HG02973 (cell line): ENCODE data around the gene ABLIM2.

Experiments
- ATAC-seq: cut with Tn5 transposase; IDR thresholded peaks from one replicate; pipeline ENCODE4 v1.9.1; 2021; ENCODE audit warnings: moderate library complexity; ENCODE audit not compliant: unreplicated experiment

Gene ABLIM2

DNA sequence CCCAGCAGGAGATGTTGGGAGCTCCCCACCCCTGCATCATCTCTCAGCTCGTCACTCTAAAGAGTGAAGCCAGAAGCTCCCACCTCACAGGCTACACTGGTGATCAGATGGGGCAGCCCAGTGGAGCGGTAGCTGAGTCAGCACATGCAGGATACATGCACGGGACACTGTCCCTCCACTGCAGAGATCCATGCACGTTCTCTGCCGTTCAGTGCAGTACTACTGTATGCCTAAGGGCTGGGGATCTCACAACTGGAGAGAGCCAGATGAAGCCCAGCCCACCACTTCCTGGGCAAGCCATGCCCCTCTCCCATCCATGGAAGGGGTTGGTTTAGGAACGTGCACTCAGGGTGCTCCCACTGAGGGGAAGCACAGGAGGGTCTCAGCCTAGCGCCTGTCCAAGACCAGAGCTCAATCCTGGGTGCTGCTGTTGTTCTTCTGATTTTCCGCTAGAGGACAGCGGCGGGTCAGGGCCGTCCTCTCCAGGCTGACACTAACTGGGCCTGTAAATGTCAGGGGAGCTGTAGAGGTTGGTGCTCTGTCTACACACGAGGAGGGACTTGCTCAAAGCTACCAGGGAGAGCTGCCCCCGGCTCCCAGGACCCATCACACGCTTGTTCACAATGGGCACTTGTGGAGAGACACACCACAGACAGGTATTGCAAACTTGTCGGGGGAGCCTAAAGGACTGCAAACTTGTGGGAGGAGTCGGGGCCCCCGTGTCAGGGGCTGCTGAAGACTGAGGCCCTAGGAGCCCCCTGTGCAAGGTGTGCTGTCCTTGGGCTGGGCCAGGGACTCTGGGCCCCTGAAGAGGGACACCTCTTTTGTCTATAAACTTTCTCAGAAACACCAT, 18.2 kb upstream of the ABLIM2 start:
- peak; percentile 82 for ATAC-seq

DNA sequence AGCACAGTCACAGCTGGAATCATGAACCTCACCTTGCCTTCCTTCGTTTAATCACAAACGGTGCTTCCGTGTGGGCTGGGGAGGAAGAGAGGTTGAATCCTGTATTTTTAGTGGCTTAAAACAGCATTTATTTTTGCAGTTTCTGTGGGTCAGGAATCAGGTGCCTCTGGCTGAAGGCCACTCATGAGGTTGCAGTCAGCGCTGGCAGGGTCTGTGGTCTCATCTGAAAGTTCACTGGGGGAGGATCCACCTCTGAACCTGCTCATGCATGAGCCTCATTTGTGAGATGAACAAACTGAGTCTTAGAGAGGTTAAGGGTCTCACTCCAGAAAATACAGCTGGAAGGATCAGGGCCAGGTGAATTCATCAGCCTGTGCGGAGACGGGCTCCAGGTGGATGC, 17.1 kb upstream of the ABLIM2 start:
- no peak for ATAC-seq

DNA sequence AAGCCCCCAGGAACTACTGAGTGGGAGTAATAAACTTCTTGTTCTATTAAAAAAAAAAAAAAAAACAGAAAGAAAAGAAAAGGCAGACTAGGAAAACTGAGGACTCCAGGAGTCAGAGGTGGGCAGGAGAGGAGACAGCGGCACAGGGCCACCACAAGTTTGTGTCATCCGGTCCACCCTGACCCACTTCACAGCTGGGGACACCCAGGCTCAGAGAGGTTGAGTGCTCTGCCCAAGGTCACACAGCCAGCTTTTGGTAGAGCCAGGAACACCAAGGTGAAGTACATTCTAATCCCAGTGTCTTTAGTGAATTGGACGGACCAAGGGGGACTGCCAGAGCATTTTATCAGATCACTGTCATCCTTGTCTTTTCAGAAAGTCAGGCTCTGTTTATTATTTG, 16.4 kb upstream of the ABLIM2 start:
- no peak for ATAC-seq

DNA sequence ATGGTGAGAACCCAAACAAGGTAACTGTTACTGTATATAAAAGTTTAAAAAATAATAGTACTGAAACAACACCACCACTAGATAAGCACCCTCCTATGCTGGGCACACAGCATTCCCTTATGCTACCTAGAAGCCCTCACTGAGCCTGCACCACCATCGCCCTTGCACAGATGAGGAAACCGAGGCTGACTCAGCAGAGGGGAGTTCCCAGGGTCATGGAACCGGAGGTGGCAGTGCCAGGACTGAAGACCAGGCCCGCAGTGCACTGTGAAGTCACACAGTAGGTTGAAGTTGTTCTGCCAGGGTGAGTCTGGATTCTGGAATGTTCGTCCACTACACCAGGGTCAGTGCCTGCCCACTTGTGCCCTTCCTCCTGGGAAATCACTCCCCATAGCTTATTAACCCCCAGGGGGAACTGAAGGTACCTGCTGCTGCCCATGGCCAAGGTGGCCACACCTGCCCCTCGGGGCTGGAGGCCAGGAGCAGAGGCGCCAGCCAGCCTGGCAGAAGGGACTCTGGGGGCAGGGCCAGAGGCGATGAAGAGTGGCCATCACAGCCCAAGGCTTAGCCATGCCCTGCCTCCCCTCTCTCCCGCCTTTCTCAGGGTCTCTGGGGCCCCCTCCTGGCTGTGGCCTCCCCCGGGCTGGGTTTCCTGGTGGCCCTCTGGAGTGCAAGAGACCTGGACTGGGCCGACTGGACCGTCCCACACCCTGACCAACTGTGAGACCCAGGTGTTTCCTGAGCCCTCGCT, 15.1 kb upstream of the ABLIM2 start:
- ATAC-seq = no peak

DNA sequence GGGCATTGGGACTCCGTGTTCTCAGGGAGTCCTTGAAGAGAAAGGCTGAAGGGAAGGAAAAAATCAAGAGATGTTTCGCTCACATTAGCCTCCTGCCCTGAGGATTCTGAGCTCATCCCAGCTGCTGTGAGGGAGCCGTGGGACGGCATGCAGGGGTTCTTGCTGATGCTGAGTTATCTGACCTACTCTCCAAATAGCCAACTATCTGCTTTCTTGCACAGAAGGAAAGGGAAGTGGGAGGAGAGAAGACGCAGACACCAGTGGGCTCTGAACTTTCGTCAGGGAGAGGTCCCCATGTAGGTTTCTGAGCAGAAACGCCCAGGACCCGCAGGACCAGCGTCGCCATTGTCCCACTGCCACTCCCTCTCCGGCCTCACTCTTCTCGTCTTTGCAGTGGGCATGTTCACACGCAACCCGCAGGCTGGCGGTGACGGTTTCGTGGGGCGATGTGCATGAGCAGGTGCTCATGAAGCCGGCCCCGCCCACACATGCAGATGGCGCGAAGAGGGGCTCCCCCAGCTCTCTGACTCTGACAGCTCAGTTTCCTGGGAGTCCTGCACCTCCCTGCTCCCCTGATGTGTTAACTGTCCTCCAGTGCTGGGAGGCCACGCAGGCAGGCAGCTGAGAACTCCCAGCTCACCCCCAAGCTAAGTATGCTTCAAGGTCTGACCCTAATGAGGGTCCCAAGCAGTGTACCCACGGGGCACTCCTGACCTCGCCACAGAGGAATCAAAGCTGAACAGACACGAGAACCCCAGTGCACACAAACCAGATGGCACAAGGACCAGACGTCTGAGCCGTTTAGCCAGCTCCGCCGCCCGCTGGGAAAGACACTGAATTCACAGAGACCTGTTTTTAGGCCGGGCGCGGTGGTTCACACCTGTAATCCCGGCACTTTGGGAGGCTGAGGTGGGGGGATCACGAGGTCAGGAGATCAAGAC, 13.6 kb upstream of the ABLIM2 start:
- peak; percentile 67 for ATAC-seq

DNA sequence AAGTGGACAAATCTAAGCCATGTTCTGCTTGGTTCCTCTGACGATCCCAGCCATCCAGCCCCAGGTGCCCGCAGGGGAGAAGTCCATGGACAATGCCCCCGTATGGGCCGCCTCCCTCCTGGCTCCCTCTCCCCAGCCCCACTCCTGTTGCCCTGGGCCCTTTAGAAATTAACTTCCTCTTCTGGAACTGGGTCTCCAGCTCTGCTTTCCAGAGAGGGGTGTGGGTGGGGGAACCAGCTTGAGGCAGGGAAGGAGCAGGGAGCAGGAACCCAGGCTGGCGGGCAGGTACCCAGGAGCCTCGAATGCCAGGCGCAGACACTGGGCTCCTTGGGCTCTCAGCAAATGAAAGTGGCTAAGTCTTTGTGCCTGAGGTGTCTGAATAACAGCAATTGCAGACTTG, 12.7 kb upstream of the ABLIM2 start:
- no peak for ATAC-seq

DNA sequence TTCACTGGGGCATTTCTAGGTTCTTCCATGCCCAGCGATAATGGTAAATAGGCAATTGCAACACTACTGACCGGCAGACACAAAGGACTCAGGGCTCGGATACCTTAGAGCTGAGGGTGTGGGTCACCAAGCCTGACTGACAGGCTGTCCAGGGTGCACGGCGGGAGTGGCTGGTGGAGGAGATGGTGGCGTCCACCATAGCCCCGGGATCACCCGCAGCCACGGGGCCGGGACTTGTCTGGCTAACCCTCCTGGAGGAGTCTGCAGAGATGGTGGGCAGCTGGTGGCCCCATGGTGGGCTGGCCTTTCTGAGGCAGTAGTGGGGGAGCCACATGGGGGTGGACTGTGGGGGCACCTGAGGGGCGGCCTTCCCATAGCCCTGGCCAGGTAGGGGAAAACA, 11.7 kb upstream of the ABLIM2 start:
- no peak for ATAC-seq

DNA sequence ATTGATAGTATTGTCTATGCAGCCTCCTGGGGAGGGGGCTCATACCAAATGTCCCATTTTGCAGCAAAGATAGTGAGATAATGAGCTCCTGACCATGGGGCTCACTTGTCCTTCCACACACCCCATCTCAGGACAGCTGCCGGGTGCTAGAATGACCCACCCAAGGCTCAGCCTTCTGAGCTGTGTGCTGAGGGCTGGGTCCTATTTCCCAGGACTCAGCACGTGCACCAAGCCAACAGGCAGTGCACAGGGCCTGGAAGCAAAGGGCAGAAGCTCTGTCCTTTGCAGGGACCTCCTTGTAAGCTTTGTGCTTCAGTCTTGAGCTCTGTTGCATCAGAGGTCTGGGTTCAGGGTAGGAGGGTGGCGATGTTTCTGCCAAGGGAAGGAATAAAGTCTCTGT, 11.2 kb upstream of the ABLIM2 start:
- ATAC-seq = no peak

DNA sequence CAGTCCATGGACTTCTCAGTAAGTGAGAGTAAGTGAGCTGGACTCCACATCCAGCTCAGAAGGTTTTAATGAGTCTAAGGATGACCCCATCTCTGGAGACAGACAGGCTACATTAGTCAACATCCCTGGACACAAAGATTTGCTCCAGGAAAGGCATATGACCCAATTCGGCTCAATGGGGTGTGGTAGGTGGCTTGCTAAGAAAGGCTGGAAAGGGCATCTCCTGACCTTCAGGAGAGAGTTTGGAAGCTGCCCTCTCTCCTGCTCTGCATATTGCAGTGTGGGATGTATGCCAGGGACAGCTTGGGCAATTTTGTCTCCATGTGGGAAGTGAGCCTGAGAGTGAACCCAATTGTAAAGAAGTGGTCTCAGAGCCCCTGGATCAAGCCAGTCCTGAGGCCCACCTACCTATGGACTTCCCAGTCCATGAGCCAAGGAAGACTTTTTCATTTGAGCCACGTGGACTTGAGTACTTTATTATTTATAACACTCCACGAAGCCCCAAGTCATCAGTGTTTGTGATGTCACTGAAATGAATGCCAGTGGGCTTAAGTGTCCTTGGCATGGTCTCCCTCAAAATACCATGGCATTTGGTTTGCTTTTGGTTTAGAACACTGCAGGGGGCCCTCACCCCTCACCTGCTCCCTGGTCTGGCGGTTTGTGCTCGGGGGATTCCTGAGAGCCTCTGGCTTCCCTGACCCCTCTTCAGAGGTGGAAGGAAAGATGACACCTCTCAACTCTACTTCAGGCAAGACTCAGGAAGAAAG, 10.4 kb upstream of the ABLIM2 start:
- no peak for ATAC-seq

DNA sequence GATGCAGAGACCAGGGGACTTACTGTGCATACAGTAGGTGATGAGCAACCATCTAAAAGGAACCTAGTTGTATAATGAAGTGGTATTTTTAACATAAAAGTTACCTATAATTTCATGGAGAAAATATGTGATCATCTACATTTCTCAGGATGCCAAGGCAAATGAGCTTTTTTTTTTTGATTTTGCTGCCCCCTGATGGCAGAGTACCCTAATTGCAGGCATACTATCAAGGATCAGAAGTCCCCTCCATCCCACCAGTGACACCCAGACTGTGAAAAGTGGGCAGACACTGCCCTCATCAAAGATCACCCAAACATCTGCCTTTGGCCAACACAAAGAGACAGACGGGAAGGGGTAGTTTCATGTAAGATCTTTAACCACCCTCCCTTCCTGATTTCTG, 9.6 kb upstream of the ABLIM2 start:
- ATAC-seq = no peak

DNA sequence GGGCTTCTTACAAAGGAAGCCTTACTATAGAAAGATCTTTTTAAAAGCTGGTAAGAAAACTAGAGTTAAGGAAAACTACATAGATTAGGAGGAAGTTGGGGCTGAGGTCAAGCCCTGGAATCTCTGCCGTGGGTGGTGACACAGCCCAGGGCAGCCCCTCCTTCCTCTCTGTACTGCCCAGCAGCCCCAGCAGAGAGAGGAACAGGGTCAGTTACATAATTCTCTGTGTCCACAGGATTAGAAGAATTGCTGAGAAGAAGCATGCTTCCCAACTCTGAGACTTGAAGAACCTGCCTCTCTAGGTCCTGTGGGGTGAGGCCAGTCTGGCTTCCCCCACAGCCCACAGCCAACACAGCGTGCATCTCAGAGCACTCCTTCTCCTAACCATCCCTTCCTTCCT, 9.2 kb upstream of the ABLIM2 start:
- ATAC-seq = no peak

DNA sequence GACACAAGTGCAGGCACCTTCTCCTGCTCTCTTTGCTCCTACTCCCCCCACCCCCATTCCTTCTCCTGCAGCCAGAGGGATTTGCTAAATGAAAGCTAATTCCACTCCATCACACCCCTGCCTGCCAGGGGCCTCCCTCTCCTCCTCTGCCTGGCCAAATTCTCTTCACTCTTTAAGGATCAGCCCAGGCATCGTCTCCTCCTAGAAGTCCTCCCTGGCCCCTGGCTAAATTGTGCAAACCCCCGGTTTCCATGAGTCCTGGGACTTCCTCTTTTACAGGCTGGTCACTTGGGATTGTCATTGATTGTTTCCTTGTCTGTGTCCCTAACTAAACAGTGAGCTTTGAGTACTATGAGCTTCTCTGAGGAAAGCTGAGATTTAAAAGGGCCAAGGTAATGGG, 8.7 kb upstream of the ABLIM2 start:
- no peak for ATAC-seq

DNA sequence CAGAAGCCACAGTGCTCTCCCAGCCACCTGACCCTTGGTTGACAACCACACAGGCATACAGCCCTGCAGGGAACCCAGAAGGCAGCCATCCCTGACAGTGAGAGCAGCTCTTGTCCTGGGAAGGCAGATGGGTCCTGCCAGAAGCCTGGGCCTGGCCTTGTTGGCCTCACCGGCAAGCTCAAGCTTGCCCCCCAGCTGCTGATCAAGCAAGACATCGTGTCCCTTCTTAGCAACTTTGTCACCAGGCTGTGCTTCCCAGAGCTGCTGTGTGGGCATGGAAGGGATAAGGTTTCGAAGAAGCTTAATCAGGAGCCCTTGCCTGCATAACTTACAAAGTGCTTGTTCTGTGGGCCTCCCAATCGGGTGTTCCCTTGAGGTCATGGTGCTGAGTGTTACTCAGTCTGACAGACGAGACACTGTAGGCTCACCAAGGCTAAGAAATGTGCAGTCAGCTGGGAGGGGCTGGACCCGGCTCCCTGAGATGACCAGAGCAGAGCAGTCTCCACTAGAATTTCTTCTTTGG, 6.8 kb upstream of the ABLIM2 start:
- ATAC-seq = no peak

DNA sequence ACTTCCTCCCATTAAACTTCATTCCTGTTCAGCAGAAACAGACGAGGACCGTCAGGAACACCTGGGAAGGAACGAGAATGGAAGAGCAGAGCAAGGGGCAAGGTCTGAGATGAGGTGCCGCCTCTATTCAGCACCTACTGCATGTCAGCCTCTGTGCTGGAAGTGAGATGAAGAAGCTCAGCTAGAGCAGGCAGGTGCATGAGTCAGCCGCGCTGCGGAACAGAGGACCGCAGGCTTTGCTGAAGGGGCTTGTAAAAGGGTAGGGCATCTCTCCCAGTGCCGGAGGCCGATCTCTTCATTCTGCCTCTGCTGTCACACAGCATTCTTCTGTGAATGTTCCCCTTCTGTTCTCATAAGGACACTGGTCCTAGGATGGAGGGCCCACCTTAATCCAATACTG, 6.1 kb upstream of the ABLIM2 start:
- ATAC-seq = no peak

DNA sequence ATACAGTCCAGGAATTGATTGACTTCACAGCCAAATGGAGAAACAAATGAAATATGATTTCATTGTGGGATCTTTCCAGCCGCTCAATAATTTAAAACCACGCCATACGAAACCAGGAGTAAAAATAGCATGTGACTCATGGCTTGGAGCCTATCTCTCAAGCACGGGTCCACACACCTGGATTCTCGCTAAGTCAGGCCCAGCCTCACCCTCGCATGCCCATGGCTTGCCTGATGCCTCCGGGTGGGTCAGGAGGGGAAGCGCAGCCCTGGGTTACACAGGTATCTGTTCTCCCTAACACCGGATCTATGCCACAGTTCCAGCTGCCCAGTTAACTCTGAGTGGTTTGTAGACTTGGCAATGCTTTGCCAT, 5.6 kb upstream of the ABLIM2 start:
- ATAC-seq = no peak

DNA sequence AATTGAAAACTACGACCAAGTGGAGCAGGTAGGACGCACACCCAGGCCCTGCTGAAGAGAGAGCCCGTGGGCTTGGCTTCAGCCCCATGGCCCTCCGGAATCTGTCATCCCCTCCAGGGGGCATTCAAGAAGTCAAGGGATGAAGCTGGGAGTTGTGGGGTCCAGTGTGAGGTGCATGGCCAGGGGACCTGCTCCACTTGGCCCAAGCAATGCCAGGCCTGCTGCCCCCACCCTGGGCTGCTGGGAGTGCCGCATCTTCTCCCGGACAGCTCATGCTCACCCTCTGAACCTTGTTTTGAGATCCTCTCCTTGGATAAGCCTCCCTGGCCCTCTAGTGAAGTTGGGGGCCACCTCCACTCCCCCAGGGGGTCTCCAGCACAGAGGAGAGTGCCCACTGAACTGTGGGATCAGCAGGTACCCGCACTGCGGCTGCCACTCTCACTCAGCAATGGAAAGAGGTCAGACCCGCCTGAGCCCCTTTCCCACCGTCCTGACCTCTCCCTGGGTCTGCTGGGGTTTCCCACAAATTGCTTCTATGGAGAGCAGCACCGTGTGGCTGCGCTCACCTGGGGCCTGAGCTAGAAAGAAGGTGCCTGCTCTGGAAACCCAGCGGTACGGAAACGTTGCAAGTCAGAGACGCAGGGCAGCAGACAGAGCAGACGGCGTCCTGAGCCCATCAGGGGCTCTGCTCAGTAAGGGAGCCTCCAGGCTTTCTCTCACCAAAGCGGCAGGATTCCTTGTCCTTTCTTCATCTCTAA, 5.0 kb upstream of the ABLIM2 start:
- ATAC-seq = no peak

DNA sequence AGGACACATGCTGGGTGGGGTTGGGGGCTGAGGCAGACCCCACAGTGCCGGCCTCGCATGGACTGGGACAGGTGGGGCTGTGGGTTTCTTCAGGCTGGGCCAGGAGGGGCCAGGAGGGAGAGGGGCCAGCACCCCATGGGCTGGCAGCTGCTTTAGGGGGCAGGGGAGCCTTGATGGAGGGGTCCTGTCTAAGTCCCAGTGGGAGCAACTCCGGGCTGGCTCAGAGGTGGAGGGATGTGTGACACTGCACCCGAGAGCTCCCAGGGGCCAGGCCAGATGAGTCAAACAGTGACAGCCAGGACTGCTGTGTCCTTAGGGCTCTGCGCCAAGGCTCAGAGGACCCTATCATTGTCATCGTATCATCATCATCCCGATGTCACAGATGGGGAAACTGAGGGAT, 4.4 kb upstream of the ABLIM2 start:
- no peak for ATAC-seq

DNA sequence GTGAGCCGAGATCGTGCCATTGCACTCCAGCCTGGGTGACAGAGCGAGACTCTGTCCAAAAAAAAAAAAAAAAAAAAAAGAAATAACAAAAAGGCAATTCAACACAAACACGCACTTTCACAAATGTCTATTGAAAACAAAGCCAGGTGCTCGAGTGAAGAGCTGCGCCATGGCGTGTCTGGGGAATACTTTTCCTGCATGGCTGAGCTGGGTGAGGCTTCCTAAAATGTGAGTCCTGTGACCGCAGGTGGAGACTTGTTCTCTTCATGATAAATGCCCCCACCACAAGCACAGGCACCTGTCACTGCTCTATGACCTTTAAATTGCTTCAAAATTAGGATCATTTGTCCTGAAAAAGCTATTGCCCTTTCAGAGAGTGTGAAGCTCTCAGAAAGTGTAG, 4.0 kb upstream of the ABLIM2 start:
- ATAC-seq = no peak

DNA sequence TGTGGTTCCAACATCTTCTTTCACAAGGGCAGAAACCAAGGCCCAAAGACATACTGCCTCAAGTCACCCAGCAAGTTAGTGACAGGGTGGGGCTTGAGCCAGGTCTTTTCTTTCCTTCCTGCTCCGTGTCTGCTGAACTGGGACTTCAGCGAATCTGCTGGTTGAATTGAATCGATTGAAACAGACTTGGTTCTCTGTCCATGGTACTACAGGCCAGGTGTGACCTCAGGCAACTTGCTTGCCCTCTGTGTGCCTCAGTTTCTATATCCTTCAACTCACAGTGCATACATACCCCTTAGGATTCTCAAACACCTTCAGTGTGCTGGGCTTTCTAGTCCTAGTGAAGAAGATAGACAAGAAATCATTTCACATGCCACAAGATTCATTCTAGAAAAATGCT, 2.0 kb upstream of the ABLIM2 start:
- no peak for ATAC-seq

DNA sequence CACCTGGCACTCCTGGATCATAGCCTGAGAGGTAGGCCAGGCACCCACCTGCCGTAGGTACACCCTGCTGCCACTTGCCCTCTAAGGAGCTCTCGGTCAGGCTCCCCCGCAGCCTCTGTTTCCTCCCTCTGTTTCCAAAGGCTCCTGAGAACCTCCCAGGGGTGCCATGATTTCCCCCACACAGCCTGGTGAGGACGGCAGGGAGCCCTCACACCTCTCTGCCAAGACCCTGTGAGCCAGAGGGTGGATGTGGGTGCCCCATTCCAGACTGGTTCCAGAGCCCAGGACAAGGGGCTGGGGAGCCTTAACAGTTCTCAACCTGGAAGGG, 1.6 kb upstream of the ABLIM2 start:
- ATAC-seq = no peak
